Stomach (tissue), 4 donors: ENCODE data around the gene VRK2.

Source experiments
- CTCF ChIP-seq, 7 experiments: fragments of 450-650 bp in 4 of 7; fragments of 200-600 bp in 3 of 7; sonication (generic) in 3 of 7; IDR thresholded peaks; one replicate each; pipeline ENCODE4 v1.5.1; 2016 to 2019; ENCODE audit warnings: antibody characterized with exemption in 7 of 7, control low read depth in 2 of 7, mild to moderate bottlenecking in 1 of 7
- EP300 ChIP-seq: sonication (generic); formaldehyde crosslinking; IDR thresholded peaks from one replicate; pipeline ENCODE4 v1.6.1; 2017; ENCODE audit warnings: antibody characterized with exemption
- POLR2A ChIP-seq, 4 donors: fragments of 450-650 bp; IDR thresholded peaks; one replicate each; pipeline ENCODE4 v1.6.1; 2016; ENCODE audit warnings: antibody characterized with exemption in 4 of 4, control low read depth in 2 of 4, mild to moderate bottlenecking in 1 of 4, moderate library complexity in 1 of 4

GRCh38 chr2:58101500-58101899, 54.9 kb downstream of the VRK2 start:
- no peak for TF ChIP-seq POLR2A (IDR thresholded peaks at IDR 0.05)
- no peak for TF ChIP-seq CTCF (IDR thresholded peaks at IDR 0.05)
- TF ChIP-seq EP300: no peak
